ENCODE measurements around the gene MXD3.

The MXD3 gene

DNA sequence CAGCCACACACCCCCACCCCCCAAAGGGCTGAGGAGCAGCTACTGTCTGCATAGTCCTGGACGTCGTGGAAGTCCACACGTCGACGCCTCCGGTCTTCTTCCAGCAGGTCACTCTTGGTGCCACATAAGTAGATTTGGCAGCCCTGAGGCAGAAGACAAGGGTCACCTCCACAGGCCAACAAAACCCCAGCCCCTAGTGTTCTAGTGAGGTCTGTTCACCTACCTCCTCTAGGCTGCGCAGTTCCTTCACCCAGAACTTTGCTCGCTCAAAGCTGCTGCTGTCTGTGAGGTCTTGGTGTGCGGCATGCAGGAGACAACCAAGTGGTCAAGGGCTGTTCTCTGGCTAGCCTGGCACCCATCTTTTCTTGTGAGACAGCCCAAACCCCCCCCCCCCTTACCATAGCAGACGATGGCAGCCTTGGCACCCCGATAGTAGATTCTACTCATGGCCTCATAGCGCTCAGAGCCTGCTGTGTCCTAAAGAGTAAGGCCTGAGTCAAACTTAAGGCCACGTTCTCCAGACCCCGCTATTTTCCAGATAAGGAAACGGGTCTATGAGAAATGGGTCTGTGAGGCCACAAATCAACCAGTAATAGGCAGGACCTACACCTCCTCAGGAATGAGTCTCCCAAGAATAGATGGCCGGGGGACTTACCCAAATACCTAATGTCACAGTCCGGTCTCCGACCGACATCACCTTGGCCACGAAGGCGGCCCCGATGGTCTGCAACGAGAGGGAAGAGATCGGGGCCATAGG, 9.2 kb downstream of the MXD3 start:
- DNase-seq: no peak

DNA sequence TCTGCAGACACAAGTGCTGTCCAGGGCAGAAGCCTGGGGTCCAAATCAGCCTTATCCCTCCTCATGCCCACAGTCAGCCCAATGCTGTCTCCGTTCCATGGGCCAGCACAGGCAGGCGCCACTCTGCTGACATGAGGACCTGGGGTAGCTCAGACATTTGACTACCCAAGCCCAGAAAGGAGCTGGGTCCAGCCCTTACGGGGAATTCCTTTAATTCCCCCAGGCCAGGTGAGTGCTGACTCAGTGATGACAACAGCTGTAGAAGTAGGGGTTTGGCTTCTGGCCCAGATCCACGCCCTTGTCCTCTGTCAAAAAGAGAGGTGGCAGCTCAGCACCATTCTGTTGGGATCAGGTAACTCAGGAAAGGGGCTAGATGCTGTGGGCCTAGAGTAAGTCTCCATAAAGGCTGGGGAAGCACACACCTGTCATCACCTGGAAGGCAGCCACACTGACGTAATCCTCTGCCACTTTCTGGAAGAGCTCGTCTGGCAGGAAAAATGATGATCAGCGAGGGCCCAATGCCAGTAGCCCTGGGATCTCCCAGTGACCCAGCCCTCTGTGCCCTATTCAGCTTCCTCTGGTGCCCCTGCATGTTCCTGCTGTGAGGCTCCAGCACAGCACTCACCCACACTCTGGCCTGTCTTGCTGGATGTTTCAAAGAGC, 10.1 kb downstream of the MXD3 start:
- no peak for DNase-seq

DNA sequence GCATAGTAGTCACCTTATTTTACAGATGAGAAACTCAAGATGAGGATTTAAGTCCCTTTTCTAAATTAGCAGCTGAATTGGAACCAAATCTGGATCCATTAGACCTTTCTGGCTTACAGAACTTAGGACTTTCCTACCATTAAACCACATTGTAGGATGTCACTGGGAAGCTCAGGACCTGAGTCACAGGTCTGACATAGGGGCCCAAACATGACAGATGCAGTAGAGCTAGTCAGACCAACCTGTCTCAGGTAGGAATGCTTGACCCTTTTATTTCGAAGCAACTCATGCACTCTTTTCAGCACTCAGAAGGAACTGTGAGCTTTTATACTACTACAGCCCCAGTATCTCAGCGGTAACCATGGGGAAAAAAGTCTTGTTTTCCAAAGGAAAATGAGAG, 10.7 kb downstream of the MXD3 start:
- no peak for DNase-seq

DNA sequence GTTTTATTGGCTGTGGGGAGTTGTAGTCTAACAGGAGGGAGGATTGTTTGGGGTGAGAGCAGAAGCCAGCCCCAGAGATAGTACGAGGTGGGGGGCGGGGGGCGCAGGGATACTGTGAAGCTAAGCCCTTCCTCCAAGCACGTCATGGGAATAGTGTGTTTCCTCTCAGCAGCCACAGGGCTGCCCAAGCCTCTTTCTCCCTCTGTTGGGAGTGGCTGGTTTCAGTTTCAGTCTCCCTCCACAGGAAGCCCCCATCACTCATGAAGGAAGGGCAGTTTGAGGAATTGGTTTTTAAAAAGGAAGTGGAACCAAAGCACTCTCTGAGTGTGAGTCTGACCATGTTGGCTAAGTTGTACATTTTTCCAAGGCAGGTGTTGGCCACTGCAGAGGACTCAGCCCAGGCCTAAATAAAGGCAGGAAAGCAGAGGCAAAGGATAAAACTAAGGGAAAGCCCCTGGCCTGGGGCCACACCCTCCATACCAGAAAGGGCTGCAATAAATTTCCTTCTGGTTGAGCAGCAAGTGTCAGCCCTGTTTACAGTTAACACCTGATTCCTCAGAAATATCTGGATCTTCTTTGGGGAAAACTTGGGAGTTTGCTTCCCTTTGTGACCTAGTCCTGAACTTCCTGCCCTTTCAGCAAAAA, 11.3 kb downstream of the MXD3 start:
- no peak for DNase-seq

DNA sequence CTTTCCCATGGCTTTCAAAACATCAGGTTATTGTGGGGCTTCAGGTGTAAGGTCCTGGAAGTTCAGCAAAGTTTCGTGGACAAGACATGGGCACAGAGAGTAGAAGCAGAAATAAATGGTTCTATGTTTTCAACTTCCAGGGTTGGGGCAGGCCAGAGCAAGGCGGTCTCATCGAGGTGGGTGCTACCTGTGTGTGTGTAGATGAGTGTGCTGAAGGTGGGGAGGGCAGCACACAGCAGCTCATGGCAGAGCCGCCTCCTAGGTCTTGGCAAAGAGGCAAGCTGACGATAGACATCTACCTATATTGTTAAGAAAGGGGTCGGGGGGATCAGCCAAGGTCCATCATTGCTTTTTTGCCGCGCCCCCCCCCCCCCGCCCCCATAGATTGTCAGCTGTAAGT, 12.0 kb downstream of the MXD3 start:
- DNase-seq: no peak

DNA sequence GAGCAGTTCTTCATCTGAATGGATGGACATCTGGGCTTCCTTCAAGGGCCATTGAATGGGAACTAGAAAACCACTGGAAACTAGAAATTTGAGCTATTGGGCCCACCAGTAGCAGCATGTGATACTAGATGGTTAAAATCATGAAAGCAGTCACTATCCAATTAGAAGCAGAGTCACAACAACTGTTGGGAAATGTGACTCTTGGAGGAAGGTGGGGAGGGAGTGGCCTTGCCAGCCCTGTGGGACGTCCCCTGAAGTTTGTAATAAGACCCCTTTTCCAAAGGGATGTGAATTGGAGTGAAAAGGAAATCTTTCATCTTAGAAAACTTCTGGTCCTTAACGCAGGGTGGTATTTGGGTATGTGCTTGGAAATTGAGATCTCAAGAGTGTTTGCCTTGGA, 13.8 kb downstream of the MXD3 start:
- DNase-seq: no peak

DNA sequence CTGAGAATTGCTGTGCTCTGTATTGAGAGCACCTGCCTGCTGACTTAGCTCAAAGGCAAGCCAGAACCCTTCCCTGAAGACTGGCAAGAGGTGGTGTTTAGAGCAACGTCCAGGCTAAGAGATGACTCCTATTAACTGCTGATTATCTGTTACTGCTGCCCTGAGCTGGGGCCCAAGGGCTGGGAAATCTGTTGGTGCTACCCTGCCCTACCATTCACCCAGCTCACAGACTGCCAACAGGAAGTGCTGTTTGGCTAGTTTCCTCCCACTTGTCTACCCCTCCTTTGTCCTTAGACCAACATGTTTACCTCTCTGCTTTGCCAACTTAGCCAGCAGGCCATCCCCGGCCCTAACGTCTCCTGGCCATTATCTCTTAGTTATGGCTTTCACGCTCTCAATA, 15.1 kb downstream of the MXD3 start:
- DNase-seq: no peak

DNA sequence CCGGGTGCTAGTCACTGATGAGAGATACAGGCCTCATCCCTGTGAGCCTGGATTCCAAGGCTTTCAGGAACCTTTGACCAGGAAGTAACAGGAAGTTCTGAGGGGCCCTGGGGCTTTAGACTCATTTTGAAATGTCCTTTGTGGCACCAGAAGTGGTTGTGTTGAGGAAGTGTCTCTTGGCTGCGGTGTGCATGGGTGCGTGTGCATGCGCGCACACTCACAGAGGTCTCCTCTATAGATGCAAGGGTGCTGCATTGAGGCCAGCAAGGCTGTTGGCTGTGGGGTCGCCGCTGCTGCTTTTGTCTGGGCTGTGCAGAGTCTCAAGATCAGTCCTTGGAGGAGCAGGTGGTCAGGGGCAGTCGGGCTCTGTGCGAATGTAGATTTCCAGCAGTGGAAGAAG, 15.8 kb downstream of the MXD3 start:
- DNase-seq: no peak

DNA sequence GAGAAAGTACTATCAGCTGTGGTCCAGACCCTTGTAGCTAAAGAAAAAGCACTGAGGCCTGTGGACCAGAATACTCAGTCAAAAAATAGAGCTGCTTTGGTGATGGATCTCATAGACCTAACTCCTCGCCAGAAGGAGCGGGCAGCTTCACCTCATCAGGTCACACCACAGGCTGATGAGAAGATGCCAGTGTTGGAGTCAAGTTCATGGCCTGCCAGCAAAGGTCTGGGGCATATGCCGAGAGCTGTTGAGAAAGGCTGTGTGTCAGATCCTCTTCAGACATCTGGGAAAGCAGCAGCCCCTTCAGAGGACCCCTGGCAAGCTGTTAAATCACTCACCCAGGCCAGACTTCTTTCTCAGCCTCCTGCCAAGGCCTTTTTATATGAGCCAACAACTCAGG, 17.1 kb downstream of the MXD3 start:
- DNase-seq: no peak

DNA sequence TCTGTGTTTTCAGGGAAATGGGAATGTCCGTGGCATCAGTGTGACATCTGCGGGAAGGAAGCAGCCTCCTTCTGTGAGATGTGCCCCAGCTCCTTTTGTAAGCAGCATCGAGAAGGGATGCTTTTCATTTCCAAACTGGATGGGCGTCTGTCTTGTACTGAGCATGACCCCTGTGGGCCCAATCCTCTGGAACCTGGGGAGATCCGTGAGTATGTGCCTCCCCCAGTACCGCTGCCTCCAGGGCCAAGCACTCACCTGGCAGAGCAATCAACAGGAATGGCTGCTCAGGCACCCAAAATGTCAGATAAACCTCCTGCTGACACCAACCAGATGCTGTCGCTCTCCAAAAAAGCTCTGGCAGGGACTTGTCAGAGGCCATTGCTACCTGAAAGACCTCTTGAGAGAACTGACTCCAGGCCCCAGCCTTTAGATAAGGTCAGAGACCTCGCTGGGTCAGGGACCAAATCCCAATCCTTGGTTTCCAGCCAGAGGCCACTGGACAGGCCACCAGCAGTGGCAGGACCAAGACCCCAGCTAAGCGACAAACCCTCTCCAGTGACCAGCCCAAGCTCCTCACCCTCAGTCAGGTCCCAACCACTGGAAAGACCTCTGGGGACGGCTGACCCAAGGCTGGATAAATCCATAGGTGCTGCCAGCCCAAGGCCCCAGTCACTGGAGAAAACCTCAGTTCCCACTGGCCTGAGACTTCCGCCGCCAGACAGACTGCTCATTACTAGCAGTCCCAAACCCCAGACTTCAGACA, 17.7 kb downstream of the MXD3 start:
- DNase-seq: no peak

DNA sequence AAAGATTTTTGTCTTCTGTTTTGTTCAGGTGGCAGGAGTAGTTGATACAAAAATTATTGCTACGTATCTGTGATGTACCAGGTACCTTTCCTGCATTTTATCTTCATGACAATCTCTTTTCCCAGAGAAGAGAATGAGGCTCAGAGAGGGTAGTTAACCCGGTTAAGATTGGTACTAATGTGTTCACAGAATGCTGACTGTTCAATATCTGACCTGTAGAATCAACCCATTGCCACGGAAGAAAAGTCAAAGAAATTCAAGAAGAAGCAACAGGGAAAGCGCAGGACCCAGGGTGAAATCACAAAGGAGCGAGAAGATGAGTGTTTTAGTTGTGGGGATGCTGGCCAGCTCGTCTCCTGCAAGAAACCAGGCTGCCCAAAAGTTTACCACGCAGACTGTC, 20.0 kb downstream of the MXD3 start:
- DNase-seq: no peak

DNA sequence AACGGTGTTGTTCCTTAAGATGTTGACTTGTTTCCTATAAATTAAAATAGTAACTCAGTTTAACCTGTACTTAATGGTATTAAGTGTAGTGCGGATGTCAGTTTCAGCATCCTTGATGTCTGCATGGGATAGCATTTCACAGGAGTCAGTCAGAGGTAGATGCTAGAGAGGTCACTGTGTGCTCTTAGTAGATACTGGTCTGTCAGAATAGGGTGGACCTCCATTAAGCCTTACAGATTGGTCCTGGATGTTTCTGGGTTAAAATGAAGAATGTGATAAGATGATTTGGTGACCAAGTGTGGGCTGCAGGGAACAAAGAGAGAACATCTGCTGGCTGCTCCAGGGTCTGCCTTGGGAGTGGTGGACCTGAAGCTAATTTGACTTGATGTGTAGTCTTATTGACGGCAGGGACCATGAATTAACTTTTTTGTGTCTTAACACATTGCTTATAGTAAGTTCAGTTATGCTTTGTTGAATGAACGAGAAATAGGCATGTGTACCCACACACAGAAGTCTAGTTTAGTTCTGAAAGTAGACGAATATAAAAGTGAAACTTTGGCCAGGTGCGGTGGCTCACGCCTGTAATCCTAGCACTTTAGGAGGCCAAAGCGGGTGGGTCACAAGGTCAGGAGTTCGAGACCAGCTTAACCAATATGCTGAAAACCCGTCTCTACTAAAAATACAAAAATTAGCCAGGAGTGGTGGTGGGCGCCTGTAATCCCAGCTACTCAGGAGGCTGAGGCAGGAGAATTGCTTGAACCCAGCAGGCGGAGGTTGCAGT, 20.7 kb downstream of the MXD3 start:
- no peak for DNase-seq

DNA sequence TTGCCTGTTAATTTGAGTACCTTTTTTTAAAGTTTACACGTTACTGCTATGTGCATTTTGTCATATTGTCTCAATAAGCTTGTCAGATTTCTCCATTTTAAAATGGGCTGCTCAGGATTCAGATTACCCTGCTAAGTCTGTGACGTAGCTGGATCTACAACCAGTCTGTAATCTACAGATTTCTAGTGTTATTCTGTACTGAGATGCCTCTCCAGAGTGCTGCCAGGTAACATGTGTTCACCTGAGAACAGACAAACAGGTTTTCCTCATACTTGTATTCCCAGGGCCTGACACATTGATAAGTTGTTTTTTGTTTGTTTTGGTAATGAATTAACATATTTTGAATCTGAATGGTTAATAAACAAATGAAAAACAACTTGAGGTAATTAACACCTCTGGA, 23.5 kb downstream of the MXD3 start:
- DNase-seq: no peak

DNA sequence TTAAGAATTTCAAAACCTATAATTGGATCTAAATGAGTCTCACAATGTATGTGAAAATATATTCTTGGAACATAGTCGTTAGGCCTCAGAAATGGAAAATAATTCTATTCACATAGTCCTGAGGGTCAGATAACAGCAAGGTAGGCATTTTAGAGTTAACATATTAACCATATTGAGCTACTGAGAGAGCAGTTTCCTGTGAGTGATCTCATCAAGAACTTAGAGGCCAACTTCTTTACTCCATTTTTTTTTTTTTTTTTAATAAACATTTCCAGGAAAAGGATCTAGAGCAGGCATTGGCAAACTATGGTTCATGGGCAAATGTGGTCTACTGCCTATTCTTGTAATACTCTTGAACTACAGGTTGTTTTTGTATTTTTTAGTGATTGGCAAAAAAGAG, 34.8 kb downstream of the MXD3 start:
- DNase-seq: no peak

DNA sequence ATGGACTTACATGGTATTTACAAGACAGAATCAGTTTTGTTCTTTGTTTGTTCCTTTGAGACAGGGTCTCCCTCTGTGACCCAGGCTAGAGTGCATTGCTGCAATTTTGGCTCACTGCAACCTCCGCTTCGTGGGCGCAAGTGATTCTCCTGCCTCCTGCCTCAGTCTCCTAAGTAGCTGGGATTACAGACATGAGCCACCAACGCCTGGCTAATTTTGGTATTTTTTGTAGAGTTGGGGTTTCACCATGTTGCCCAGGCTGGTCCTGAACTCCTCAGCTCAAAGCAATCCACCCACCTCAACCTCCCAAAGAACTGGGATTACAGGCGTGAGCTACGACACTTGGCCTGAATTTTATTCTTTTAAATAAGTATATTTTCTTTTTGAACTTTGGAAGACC, 35.8 kb downstream of the MXD3 start:
- no peak for DNase-seq

DNA sequence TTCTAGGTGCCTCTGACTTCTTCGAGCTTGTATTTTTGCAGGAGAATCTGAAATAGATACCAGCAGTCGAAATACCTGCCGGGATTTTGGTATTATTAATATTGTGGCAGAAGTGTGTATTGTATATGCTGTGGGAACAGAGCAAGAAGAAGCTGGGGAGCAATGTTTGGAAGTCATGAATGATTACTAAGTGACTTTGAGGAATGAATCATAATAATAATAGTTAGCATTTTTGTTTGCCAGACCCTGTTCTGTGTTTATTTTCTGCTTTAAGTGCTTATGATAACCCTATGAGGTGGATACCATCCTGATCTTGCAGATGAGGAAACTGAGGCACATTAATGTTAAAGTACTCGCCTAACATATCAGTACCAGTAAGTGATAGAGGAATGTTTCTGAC, 40.6 kb downstream of the MXD3 start:
- no peak for DNase-seq

DNA sequence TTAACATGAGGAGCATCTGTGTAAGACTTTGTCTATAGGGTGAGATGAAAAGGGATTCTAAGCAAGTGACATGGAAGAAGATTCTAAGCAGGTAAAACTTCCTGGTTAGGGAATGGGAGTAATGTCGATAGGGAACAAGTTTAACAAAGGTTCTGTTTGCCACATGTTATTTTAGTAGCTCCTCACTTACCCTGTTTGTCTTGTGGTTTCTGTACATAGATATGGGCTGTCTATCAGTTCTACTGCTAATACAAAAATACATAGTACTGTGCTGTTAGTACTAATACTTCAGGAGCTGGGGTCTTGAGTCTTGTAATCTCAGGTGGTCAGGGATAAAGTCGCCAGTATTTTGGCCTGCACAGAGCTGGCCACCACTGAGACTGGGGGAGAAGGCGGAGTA, 41.0 kb downstream of the MXD3 start:
- no peak for DNase-seq

DNA sequence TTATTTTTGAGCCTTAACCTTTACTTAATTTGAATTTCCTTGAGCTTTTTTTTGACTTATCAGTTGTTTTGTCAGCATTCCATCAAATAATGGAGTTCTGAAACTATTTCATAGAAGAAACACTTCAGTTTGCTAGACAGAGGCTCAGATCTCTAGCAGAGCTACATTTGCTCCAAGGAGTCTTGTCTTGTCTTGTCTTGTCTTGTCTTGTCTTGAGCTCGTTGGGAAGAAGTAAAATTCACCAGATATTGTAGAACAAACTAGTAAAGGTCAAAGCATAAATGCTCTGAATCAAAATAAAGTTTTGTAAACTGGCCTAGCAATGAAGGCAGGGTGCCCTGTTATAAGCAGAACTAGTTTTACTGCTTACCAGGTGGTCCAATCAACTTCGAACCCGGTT, 41.7 kb downstream of the MXD3 start:
- no peak for DNase-seq

DNA sequence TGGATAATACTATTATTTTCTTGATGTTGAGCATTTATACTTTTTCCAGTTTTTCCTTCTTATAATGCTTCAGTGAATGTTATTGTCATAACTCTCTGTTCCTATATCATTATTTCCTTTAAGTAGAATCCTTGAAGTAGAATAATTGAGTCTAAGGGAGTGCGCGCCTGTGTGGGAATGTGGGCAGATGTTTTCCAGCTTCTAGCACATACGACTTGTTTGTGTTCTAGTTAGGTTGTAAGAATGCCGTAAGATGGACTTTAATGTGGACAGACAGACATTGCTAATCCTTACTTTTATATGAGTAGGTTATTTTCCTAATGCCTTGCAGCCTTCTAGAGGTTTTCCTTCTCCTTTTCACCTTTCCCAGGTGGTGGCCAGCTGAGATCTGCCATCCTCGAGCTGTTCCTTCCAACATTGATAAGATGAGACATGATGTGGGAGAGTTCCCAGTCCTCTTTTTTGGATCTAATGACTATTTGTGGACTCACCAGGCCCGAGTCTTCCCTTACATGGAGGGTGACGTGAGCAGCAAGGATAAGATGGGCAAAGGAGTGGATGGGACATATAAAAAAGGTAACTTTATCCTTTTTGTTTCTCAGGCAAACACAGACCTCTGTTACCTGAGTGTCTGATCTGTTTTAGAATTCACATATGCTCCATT, 42.3 kb downstream of the MXD3 start:
- DNase-seq: no peak

DNA sequence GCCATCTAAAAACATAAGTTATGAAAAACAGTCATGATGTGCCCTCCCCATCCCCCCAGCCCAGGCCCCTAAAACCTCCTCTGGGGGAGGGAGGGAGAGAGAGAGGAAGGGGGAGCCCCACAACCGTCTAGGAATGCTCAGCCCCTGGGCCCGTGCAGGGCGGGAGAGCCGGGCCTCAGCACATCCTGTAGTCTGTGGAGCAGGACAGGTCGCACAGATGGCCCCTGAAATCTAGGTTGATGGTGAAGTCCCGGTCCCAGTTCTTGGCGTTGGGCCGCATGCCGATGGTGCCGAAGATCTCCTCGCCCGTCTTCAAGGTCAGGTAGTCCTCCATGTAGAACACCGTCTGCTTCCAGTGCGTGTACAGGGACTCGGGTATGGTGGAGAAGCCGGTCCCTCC, 46.3 kb downstream of the MXD3 start:
- no peak for DNase-seq

DNA sequence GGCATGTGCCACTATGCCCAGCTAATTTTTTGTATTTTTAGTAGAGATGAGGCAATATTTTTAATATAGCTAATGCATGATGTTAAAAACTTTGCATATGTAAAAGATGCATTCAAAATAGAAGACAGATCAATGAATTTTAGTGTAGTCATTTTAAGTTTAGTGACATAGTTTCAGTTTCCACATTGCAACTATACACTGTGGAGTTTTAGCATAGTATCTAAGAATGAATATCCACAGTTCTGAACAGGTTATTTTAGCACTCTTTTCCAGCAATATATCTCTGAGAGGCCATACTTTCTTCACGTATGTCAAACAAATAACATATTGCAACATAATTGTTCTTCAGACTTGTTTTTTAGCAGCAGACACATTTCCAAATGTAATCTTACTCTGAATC, 47.5 kb downstream of the MXD3 start:
- DNase-seq: no peak

DNA sequence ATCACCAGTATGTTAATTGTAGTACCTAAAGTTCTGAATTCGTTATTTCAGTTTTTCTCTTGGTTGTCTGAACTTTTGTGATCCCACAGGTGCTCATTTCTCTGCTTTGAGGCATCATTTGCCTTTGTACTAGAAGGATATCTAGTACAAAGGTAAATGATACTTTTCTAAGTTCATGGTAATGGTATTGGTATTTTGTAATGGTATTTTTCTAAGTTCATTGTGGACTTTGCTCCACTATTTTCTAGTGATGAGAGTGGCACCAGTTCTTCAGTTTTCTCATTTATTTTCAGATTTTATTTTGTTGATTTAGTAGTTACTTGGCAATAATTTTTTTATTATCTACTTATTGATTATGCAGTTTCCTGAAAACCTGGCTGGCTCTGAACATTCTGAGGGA, 50.2 kb downstream of the MXD3 start:
- no peak for DNase-seq

Data from activated CD4-positive, CD25-positive, alpha-beta regulatory T cell treated with anti-CD3 and anti-CD28 coated beads, Interleukin-2, amount 50 U/mL, for 72 hours (primary cell).